WI38 (cell line): ENCODE results near the gene CHID1.

Source experiments
- H3K4me3 ChIP-seq: 2 replicates; pipeline ENCODE4 v1.5.1; 2011; ENCODE audit warnings: low read depth, mild to moderate bottlenecking, control low read depth, low read length
- CTCF ChIP-seq: IDR thresholded peaks from 2 replicates; pipeline ENCODE4 v1.5.1; 2012; ENCODE audit warnings: low read depth, mild to moderate bottlenecking, control low read depth, low read length

Gene CHID1

GRCh38 chr11:825366-826226, 85.0 kb downstream of the CHID1 start:
- H3K4me3 ChIP-seq, result no peak overlapping the region
- no peak for TF ChIP-seq CTCF

DNA sequence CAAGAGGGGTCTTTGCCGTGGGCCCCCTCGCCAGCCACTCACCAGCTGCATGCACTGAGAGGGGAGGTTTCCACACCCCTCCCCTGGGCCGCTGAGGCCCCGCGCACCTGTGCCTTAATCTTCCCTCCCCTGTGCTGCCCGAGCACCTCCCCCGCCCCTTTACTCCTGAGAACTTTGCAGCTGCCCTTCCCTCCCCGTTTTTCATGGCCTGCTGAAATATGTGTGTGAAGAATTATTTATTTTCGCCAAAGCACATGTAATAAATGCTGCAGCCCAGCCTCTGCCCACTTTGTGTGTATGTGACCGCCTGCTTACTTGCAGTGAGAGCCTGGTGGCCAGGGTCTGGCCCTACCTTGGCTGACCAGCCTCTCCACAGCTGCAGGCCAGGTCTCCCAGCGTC, 85.7 kb downstream of the CHID1 start:
- H3K4me3 ChIP-seq, result no peak overlapping the region
- TF ChIP-seq CTCF, result no peak

DNA sequence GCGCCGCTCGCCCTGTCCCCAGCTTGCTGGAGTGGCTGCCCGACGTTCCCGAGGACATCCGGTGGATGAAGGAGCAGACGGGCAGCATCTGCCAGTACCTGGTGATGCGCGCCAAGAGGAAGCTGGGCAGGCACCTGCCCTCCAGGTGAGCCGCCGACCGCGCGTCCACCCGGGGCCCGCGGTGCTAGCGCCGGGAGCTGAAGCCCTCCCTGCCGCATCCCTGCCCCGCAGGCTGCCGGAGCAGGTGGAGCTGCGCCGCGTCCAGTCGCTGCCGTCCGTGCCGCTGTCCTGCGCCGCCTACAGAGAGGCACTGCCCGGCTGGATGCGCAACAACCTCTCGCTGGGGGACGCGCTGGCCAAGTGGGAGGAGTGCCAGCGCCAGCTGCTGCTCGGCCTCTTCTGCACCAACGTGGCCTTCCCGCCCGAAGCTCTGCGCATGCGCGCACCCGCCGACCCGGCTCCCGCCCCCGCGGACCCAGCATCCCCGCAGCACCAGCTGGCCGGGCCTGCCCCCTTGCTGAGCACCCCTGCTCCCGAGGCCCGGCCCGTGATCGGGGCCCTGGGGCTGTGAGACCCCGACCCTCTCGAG, 86.2 kb downstream of the CHID1 start:
- no peak overlapping the region for H3K4me3 ChIP-seq

DNA sequence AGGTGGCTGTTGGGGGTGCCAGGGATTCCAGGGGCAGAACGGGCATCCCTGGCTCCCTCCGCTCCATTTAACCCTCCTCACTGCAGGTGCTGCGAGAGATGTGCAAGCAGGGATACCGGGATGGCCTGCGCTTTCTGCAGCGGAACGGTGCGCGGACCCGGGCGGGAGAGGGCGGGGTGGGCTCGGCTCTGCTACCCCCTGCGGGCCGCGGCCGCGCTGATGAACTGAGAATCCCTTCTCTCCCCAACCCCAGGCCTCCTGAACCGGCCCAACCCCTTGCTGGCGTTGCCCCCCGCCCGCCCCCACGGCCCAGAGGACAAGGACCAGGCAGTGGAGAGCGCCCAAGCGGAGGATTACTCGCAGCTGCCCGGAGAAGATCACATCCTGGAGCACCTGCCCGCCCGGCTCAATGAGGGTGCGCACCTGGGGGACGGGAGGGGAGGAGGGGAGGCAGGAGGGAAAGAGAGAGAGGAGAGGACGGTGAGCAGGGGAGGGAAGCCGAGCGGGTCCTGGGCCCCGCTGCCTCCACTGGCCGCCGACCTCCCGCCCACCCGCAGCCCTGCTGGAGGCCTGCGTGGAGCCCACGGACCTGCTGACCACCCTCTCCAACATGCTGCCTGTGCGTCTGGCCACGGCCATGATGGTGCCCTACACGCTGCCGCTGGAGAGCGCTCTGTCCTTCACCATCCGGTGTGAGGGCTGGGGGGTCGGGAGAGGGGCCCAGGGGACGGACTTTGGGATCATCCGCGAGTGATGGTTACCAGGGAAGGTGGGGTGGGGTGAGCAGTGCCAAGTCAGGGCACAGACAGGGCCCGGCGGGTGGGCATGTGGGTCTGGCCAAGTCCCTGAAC, 86.9 kb downstream of the CHID1 start:
- H3K4me3 ChIP-seq, result no peak overlapping the region
- no peak for TF ChIP-seq CTCF

More for the DNA sequence above, 86.2 kb downstream of the CHID1 start:
- TF ChIP-seq CTCF, result no peak

DNA sequence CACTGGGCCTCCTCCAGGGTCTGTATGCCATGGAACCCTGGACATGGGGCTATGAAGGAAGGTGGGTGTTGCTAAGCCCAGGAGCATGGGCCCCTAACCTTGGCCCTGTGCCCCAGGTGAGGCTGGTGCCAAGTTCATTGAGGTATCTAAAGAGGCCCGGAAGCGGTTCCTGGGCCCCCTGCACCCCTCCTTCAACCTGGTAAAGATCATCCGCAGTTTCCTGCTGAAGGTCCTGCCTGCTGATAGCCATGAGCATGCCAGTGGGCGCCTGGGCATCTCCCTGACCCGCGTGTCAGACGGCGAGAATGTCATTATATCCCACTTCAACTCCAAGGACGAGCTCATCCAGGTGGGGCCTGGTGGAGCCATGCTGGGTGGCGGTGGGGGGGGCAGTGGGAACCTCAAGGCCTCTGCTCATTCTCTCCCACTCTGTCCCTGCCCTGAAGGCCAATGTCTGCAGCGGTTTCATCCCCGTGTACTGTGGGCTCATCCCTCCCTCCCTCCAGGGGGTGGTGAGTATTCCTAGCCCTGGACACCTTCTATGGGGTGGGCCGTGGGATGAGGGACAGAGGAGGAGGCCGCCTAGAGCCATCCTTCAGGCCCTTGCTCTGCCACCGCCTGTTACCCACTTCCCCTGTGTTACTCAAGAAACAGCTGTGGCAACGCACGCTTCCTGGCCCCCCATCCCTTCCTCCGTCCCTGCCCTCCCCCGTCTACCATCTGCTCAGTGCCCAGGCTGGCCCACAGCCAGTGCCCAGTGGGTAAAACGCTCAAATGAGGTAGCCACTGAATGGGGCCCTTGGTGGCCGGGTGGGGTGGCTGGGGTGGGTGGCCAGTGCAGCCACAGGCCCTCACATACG, 88.9 kb downstream of the CHID1 start:
- no peak for TF ChIP-seq CTCF
- H3K4me3 ChIP-seq, result peak overlapping the region; percentile 66; the same call in 1 of the 2 replicates

GRCh38 chr11:820655-821511, 89.7 kb downstream of the CHID1 start:
- TF ChIP-seq CTCF, result no peak
- H3K4me3 ChIP-seq, result peak overlapping the region; percentile 66
